K562 (cell line): ENCODE measurements around the gene CLASP1. TPM values are rescaled to one million over a fixed set of nuclear protein-coding genes. Genes with fewer than 3 reads are reported as not detected.

ENCODE experiments used
- ARID1B ChIP-seq: fragments of 450-650 bp; IDR thresholded peaks from 2 replicates; pipeline ENCODE4 v1.6.1; 2016; ENCODE audit warnings: antibody characterized with exemption, mild to moderate bottlenecking, inconsistent platforms
- CBFA2T3 ChIP-seq: fragments of 450-650 bp; IDR thresholded peaks from 2 replicates; pipeline ENCODE4 v1.6.1; 2017
- ELF1 ChIP-seq: fragments of 200-800 bp; sonication (Bioruptor generic); IDR thresholded peaks from 2 replicates; pipeline ENCODE4 v1.6.1; 2016; ENCODE audit warnings: missing genetic modification characterization, missing compliant biosample characterization
- ETV1 ChIP-seq: fragments of 450-650 bp; conservative IDR thresholded peaks from 2 replicates; pipeline ENCODE4 v1.6.1; 2016; ENCODE audit warnings: missing genetic modification characterization, control low read depth, low read depth, missing compliant biosample characterization
- GABPA ChIP-seq: fragments of 200-800 bp; sonication (Bioruptor generic); conservative IDR thresholded peaks from 2 replicates; pipeline ENCODE4 v1.6.1; 2016; ENCODE audit warnings: low read depth, missing genetic modification characterization, missing compliant biosample characterization
- HDAC3 ChIP-seq: fragments of 450-650 bp; IDR thresholded peaks from 2 replicates; pipeline ENCODE4 v1.6.1; 2018; ENCODE audit warnings: borderline replicate concordance, mild to moderate bottlenecking, moderate library complexity; ENCODE audit not compliant: partially characterized antibody
- KDM5B ChIP-seq: fragments of 200-600 bp; sonication (generic); IDR thresholded peaks from 2 replicates; pipeline ENCODE4 v1.6.1; 2012; ENCODE audit warnings: low read depth, mild to moderate bottlenecking, moderate library complexity, low read length, control low read depth, inconsistent platforms; ENCODE audit not compliant: insufficient replicate concordance
- MTA2 ChIP-seq: fragments of 450-650 bp; IDR thresholded peaks from 2 replicates; pipeline ENCODE4 v1.6.1; 2016; ENCODE audit warnings: low read depth
- MTF1 ChIP-seq: fragments of 250-450 bp; sonication (Bioruptor Pico); IDR thresholded peaks from 2 replicates; pipeline ENCODE4 v1.9.0; 2021; ENCODE audit warnings: moderate library complexity, mild to moderate bottlenecking, inconsistent platforms, borderline replicate concordance
- MYNN ChIP-seq, 2 experiments: sonication (generic); formaldehyde crosslinking in 1 of 2; IDR thresholded peaks; 2 replicates each; pipeline versions ENCODE4 v1.5.0 to v1.6.1; 2016 to 2020; ENCODE audit warnings: antibody characterized with exemption in 1 of 2, missing genetic modification reagents in 1 of 2
- NR3C1 ChIP-seq: sonication (generic); formaldehyde crosslinking; IDR thresholded peaks from 2 replicates; pipeline ENCODE4 v1.8.1; 2022; ENCODE audit warnings: missing genetic modification reagents
- RCOR1 ChIP-seq, 2 experiments: IDR thresholded peaks; 2 replicates each; pipeline ENCODE4 v1.6.1; 2012; ENCODE audit warnings: low read depth in 2 of 2, low read length in 2 of 2, borderline replicate concordance in 1 of 2, improper control_type of control experiment in 1 of 2
- SMARCB1 ChIP-seq: IDR thresholded peaks from 2 replicates; pipeline ENCODE4 v1.6.1; 2011; ENCODE audit warnings: improper control_type of control experiment, low read depth; ENCODE audit not compliant: insufficient read length
- SMARCE1 ChIP-seq: fragments of 450-650 bp; IDR thresholded peaks from 2 replicates; pipeline ENCODE4 v1.7.1; 2016; ENCODE audit warnings: mild to moderate bottlenecking
- TAL1 ChIP-seq: fragments of 450-650 bp; IDR thresholded peaks from 2 replicates; pipeline ENCODE4 v1.6.1; 2016; ENCODE audit warnings: mild to moderate bottlenecking
- ZNF197 ChIP-seq: fragments of 200-800 bp; sonication (Bioruptor generic); IDR thresholded peaks from 2 replicates; pipeline ENCODE4 v1.6.1; 2016; ENCODE audit warnings: low read depth, missing genetic modification characterization, missing compliant biosample characterization
- ZNF311 ChIP-seq: fragments of 250-450 bp; sonication (Bioruptor Pico); IDR thresholded peaks from 2 replicates; pipeline ENCODE4 v1.4.0; 2020; ENCODE audit warnings: mild to moderate bottlenecking, moderate library complexity
- ZNF766 ChIP-seq: fragments of 200-800 bp; sonication (Bioruptor generic); conservative IDR thresholded peaks from 2 replicates; pipeline ENCODE4 v1.6.1; 2016; ENCODE audit warnings: missing genetic modification characterization, missing compliant biosample characterization
- polyA plus RNA-seq, 8 experiments: library from polyadenylated mRNA; depleted of rRNA in 4 of 8; stranded (reverse) in 5 of 8; unstranded in 3 of 8; fragments of >200 nt; fragmentation: Nextera tagmentation in 2 of 8; fragmentation: Illumina TruSeq in 1 of 8; extraction: Ambion mirVana in 2 of 8; extraction: Trizol in 1 of 8; gene quantifications; 2 replicates each; pipeline versions ENCODE4 v1.2.1 to v1.2.3, GENCODE V29; 2011 to 2014; ENCODE audit warnings: inconsistent platforms in 1 of 8, missing spikeins in 1 of 8
- total RNA-seq, 7 experiments: library from RNA; depleted of rRNA in 6 of 7; stranded (reverse); fragments of >200 nt in 6 of 7; fragmentation: Illumina TruSeq in 2 of 7; extraction: Trizol in 2 of 7; gene quantifications; 2 replicates each; pipeline versions ENCODE4 v1.2.1 to v1.2.3, GENCODE V29; 2011 to 2021; ENCODE audit warnings: low replicate concordance in 1 of 7
- TF ChIP-seq, protein P1 (sequence below): fragments of 250-450 bp; sonication (Bioruptor Pico); IDR thresholded peaks from 2 replicates; pipeline ENCODE4 v1.8.0; 2021; ENCODE audit warnings: mild to moderate bottlenecking, moderate library complexity
- TF ChIP-seq, protein P2 (sequence below): fragments of 250-450 bp; sonication (Bioruptor Pico); IDR thresholded peaks from 2 replicates; pipeline ENCODE4 v1.9.0; 2021; ENCODE audit warnings: mild to moderate bottlenecking, inconsistent platforms
- TF ChIP-seq, protein P3 (sequence below): fragments of 250-450 bp; sonication (Bioruptor Pico); IDR thresholded peaks from 2 replicates; pipeline ENCODE4 v1.5.0; 2021; ENCODE audit warnings: mild to moderate bottlenecking, borderline replicate concordance
- TF ChIP-seq, protein P4 (sequence below): IDR thresholded peaks from 2 replicates; pipeline ENCODE4 v1.6.1; 2012; ENCODE audit warnings: low read depth, low read length, improper control_type of control experiment, borderline replicate concordance

Gene CLASP1
- total and polyA plus RNA-seq, 9 of the 15 experiments (the other 6 are each of a cell fraction or from before 2014, with no cell fraction given) = 1.7 to 40.3 (median 20.7) TPM

DNA sequence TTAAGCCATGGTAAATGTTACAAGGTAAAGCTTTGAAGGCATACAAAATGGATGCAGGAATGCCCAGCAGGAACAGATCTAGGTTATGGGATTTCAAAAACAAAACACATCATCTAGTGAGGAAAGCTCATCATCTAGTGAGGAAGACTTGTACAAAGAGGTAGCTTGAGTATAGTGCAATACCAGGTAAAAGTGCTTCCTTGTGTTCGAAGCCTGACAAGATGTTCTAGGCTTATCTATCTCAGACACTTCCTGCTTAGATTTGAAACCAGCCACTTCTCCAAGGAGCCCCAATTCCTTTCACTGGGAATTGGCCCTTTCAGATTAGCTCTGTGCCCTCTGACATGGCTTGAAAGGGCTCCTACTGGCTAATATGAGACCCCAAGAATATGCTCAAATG is 73.0 kb downstream of the CLASP1 start (continued):
- TF ChIP-seq MTA2 (no peak), MYNN (IDR thresholded peaks at IDR 0.05) (no peak), MYNN (CRISPR knock-in tag; IDR thresholded peaks at IDR 0.05) (no peak), NR3C1 (CRISPR knock-in tag) (no peak), ELF1 (no peak), ARID1B (peak; percentile 41), RCOR1 (IDR thresholded peaks at IDR 0.05; ENCODE audit: borderline replicate concordance in 1 of 2, low read depth in 2 of 2, low read length in 2 of 2) (peak in 1 of 2 experiments; percentile 27; a peak in 1 of 4 replicates), ZNF197 (no peak), ZNF311 (CRISPR knock-in tag) (no peak), GABPA (tag) (0 out of 2 replicates have a peak, but pooled peaks have one; percentile 16), SMARCE1 (no peak), MTF1 (CRISPR knock-in tag) (no peak), ETV1 (tag) (0 out of 2 replicates have a peak, but pooled peaks have one; percentile 29), CBFA2T3 (peak; percentile 40; the same call in 1 of the 2 replicates), KDM5B (no peak), ZNF766 (no peak), SMARCB1 (no peak), HDAC3 (no peak), TAL1 (peak; percentile 25; the same call in 1 of the 2 replicates)
- TF ChIP-seq, protein P1, sequence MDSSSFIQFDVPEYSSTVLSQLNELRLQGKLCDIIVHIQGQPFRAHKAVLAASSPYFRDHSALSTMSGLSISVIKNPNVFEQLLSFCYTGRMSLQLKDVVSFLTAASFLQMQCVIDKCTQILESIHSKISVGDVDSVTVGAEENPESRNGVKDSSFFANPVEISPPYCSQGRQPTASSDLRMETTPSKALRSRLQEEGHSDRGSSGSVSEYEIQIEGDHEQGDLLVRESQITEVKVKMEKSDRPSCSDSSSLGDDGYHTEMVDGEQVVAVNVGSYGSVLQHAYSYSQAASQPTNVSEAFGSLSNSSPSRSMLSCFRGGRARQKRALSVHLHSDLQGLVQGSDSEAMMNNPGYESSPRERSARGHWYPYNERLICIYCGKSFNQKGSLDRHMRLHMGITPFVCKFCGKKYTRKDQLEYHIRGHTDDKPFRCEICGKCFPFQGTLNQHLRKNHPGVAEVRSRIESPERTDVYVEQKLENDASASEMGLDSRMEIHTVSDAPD (CRISPR knock-in tag) = no peak
- TF ChIP-seq, protein P2, sequence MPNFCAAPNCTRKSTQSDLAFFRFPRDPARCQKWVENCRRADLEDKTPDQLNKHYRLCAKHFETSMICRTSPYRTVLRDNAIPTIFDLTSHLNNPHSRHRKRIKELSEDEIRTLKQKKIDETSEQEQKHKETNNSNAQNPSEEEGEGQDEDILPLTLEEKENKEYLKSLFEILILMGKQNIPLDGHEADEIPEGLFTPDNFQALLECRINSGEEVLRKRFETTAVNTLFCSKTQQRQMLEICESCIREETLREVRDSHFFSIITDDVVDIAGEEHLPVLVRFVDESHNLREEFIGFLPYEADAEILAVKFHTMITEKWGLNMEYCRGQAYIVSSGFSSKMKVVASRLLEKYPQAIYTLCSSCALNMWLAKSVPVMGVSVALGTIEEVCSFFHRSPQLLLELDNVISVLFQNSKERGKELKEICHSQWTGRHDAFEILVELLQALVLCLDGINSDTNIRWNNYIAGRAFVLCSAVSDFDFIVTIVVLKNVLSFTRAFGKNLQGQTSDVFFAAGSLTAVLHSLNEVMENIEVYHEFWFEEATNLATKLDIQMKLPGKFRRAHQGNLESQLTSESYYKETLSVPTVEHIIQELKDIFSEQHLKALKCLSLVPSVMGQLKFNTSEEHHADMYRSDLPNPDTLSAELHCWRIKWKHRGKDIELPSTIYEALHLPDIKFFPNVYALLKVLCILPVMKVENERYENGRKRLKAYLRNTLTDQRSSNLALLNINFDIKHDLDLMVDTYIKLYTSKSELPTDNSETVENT = no peak
- TF ChIP-seq, protein P3, sequence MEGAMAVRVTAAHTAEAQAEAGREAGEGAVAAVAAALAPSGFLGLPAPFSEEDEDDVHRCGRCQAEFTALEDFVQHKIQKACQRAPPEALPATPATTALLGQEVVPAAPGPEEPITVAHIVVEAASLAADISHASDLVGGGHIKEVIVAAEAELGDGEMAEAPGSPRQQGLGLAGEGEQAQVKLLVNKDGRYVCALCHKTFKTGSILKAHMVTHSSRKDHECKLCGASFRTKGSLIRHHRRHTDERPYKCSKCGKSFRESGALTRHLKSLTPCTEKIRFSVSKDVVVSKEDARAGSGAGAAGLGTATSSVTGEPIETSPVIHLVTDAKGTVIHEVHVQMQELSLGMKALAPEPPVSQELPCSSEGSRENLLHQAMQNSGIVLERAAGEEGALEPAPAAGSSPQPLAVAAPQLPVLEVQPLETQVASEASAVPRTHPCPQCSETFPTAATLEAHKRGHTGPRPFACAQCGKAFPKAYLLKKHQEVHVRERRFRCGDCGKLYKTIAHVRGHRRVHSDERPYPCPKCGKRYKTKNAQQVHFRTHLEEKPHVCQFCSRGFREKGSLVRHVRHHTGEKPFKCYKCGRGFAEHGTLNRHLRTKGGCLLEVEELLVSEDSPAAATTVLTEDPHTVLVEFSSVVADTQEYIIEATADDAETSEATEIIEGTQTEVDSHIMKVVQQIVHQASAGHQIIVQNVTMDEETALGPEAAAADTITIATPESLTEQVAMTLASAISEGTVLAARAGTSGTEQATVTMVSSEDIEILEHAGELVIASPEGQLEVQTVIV (CRISPR knock-in tag) = no peak
- TF ChIP-seq, protein P4, sequence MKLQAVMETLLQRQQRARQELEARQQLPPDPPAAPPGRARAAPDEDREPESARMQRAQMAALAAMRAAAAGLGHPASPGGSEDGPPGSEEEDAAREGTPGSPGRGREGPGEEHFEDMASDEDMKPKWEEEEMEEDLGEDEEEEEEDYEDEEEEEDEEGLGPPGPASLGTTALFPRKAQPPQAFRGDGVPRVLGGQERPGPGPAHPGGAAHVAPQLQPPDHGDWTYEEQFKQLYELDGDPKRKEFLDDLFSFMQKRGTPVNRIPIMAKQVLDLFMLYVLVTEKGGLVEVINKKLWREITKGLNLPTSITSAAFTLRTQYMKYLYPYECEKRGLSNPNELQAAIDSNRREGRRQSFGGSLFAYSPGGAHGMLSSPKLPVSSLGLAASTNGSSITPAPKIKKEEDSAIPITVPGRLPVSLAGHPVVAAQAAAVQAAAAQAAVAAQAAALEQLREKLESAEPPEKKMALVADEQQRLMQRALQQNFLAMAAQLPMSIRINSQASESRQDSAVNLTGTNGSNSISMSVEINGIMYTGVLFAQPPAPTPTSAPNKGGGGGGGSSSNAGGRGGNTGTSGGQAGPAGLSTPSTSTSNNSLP = no peak
